ENCODE data around the gene A2ML1. TPM values are rescaled to one million over a fixed set of nuclear protein-coding genes. Genes with fewer than 3 reads are reported as not detected.
A peak's percentile ranks its signal among the peaks of the same experiment; 100 is the strongest.
"Not testable (repeated sequence)": the region's sequence is repeated elsewhere in the genome, so short reads cannot be mapped to it uniquely, and the experiment has no call there.

A2ML1 gene
- total and polyA plus RNA-seq, 4 donors: 0.04 to 1.1 (median 0.06) TPM; not detected in 1

DNA sequence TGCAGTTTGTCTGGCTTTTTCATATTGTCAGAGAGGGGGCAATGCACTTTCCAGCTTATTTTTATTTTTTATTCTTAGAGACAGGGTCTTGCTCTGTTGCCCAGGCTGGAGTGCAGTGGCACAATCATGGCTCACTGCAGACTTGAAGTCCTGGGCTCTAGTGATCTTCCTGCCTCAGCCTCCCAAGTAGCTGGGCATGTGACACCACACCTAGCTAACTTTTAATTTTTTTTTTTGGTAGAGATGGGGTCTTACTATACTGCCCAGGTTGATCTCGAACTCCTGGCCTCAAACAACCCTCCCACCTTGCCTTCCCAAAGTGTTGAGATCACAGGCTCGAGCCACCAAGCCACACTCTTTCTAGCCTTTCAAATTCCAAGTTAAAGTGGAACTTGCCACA is 3.9 kb upstream of the A2ML1 start:
- Histone ChIP-seq H3K9me3 (ENCODE audit: control insufficient read depth in 4 of 4, insufficient read depth in 3 of 4, low read length in 3 of 4) (no peaks in the 10 kb centered on the region), H3K9ac (ENCODE audit: insufficient read depth in 1 of 2, low read length in 2 of 2) (no peak overlapping the region), H3K4me3 (no peak overlapping the region), H3K36me3 (ENCODE audit: control insufficient read depth in 4 of 4, insufficient read depth in 4 of 4, low read length in 4 of 4) (no peaks in the 10 kb centered on the region), H3K27ac (ENCODE audit: low read depth in 1 of 2, low read length in 1 of 2) (no peak overlapping the region), H3K4me1 (ENCODE audit: control insufficient read depth in 5 of 5, insufficient read depth in 5 of 5, low read length in 5 of 5) (no peaks in the 10 kb centered on the region), H3K27me3 (ENCODE audit: control insufficient read depth in 3 of 3, insufficient read depth in 3 of 3, low read length in 2 of 3) (no peaks in the 10 kb centered on the region)
- no peak for ATAC-seq (ENCODE audit: insufficient read depth, low FRiP score)
- 86 to 98% methylated on average over 2 of the region's 2 CpGs for WGBS, 2 donors
- TF ChIP-seq CTCF (IDR thresholded peaks at IDR 0.05; ENCODE audit: control extremely low read depth, extremely low read depth): no peak
- DNase-seq: no peak

DNA sequence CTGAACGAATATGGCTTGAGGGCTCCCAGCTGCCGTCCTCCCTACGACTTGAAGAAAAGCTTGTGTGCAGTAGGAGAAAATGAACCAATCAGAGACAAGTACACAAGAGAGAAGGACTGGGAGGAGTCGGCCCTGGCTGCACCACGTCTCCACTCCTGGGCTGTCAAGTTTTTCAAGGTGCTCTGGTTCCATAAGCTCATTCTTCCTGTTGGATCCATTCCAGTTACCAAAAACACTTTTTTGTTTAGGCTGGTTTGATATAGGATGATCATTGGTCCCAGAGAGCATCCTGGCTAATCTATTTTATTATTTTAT is 2.8 kb upstream of the A2ML1 start:
- H3K27ac ChIP-seq (ENCODE audit: low read depth in 1 of 2, low read length in 1 of 2): no peak overlapping the region
- H3K9ac ChIP-seq (ENCODE audit: insufficient read depth in 1 of 2, low read length in 2 of 2): no peak overlapping the region
- no peak overlapping the region for H3K4me3 ChIP-seq
- H3K27me3 ChIP-seq (ENCODE audit: control insufficient read depth in 3 of 3, insufficient read depth in 3 of 3, low read length in 2 of 3): no peaks in the 10 kb centered on the region
- H3K9me3 ChIP-seq (ENCODE audit: control insufficient read depth in 4 of 4, insufficient read depth in 3 of 4, low read length in 3 of 4): no peaks in the 10 kb centered on the region
- DNase-seq: peak; percentile 12 to 39 (median 26)
- WGBS, 2 donors: 45 to 71% methylated on average over 5 of the region's 5 CpGs
- peaks cover 0 to 4% (median 0%) of the 10 kb centered on the region in 5 donors for H3K4me1 ChIP-seq (ENCODE audit: control insufficient read depth in 5 of 5, insufficient read depth in 5 of 5, low read length in 5 of 5)
- TF ChIP-seq CTCF (IDR thresholded peaks at IDR 0.05; ENCODE audit: control extremely low read depth, extremely low read depth): no peak
- no peaks in the 10 kb centered on the region for H3K36me3 ChIP-seq (ENCODE audit: control insufficient read depth in 4 of 4, insufficient read depth in 4 of 4, low read length in 4 of 4)
- ATAC-seq (ENCODE audit: insufficient read depth, low FRiP score): no peak

DNA sequence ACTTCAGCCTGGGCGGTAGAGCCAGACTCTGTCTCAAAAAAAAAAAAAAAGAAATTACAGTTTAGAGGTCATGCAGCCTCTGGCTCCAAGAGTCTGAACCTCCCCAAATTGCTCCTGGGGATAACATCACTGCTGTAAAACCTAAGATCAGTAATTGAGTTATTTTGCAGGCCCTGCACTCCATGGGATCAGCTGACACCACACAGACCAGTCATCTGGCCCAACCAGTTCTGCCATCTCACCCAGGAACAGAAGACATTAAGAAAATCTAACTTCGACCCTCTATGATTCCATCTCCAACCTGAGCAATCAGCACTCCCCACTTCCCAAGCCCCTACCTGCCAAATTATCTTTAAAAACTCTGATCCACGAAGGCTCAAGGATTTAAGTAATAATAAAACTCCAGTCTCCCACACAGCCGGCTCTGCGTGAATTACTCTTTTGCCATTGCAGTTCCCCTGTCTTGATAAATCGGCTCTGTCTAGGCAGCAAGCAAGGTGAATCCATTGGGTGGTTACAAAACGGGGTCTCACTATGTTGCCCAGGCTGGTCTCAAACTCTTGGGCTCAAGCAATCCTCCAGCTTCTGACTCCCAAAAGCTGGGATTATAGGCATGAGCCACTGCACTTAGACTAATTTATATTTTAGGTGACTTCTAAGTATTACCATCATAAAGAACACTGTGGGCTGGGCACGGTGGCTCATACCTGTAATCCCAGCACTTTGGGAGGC is 1.6 kb upstream of the A2ML1 start:
- H3K9ac ChIP-seq (ENCODE audit: insufficient read depth in 1 of 2, low read length in 2 of 2); H3K36me3 ChIP-seq (ENCODE audit: control insufficient read depth in 4 of 4, insufficient read depth in 4 of 4, low read length in 4 of 4); H3K27ac ChIP-seq (ENCODE audit: low read depth in 1 of 2, low read length in 1 of 2); DNase-seq; H3K4me3 ChIP-seq; H3K4me1 ChIP-seq (ENCODE audit: control insufficient read depth in 5 of 5, insufficient read depth in 5 of 5, low read length in 5 of 5); H3K9me3 ChIP-seq (ENCODE audit: control insufficient read depth in 4 of 4, insufficient read depth in 3 of 4, low read length in 3 of 4); ATAC-seq (ENCODE audit: insufficient read depth, low FRiP score); H3K27me3 ChIP-seq (ENCODE audit: control insufficient read depth in 3 of 3, insufficient read depth in 3 of 3, low read length in 2 of 3): not testable (repeated sequence)
- 93 to 94% methylated on average over 8 of the region's 8 CpGs for WGBS, 2 donors

DNA sequence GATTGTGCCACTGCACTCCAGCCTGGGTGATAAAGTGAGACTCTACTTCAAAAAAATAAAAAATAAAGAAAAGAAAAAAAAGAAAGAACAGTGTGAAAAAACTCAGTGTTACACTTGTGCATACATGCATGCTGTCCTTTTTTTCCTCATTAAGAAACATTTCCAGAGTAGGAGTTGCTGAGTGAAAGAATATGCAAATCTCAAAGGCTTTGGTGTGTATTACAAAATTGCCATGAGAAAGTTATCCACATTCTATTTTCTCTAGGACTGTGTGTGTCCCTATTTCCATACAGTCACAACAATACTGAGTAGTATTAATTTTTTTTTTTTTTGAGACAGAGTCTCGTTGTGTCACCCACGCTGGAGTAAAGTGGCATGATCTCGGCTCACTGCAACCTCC is 830 bp upstream of the A2ML1 start:
- Histone ChIP-seq H3K27ac (ENCODE audit: low read depth in 1 of 2, low read length in 1 of 2) (no peak overlapping the region), H3K9me3 (ENCODE audit: control insufficient read depth in 4 of 4, insufficient read depth in 3 of 4, low read length in 3 of 4) (no peaks in the 10 kb centered on the region), H3K4me1 (ENCODE audit: control insufficient read depth in 5 of 5, insufficient read depth in 5 of 5, low read length in 5 of 5) (peaks cover 0 to 4% (median 0%) of the 10 kb centered on the region in 5 donors), H3K36me3 (ENCODE audit: control insufficient read depth in 4 of 4, insufficient read depth in 4 of 4, low read length in 4 of 4) (no peaks in the 10 kb centered on the region), H3K27me3 (ENCODE audit: control insufficient read depth in 3 of 3, insufficient read depth in 3 of 3, low read length in 2 of 3) (no peaks in the 10 kb centered on the region), H3K4me3 (no peak overlapping the region), H3K9ac (ENCODE audit: insufficient read depth in 1 of 2, low read length in 2 of 2) (no peak overlapping the region)
- DNase-seq: no peak
- no peak for ATAC-seq (ENCODE audit: insufficient read depth, low FRiP score)
- no peak for TF ChIP-seq CTCF (IDR thresholded peaks at IDR 0.05; ENCODE audit: control extremely low read depth, extremely low read depth)
- WGBS, 2 donors: 84 to 94% methylated on average over 3 of the region's 3 CpGs
